IMR-90 (cell line): ENCODE measurements around the gene SLC19A1. TPM values are rescaled to one million over a fixed set of nuclear protein-coding genes. Genes with fewer than 3 reads are reported as not detected.

ENCODE experiments used
- ATAC-seq: fragments of 200-7000 bp; cut with Tn5 transposase; 2 replicates; pipeline ENCODE4 v1.9.1; 2020; ENCODE audit warnings: low read depth, mild to moderate bottlenecking, moderate library complexity
- BruUV-seq: library from RNA; stranded (reverse); fragments of 400-500 nt; replicated peaks from 2 replicates; lab custom pipeline; 2021; lab: Mats Ljungman, UMichigan
- CTCF ChIA-PET: fragments of 300-600 bp; formaldehyde crosslinking; extraction: SDS; loops from one replicate; lab custom pipeline; 2021; ENCODE audit warnings: antibody characterized with exemption; lab: Yijun Ruan, JAX
- POLR2A ChIA-PET: fragments of 300-600 bp; sonication (Branson Sonifier 250); formaldehyde crosslinking; loops from one replicate; lab custom pipeline; 2022; ENCODE audit warnings: antibody characterized with exemption; ENCODE audit not compliant: unreplicated experiment; lab: Charles Lee
- DNase-seq: peaks from one replicate; pipeline ENCODE4 v3.0.0; 2013
- H2AFZ ChIP-seq: replicated peaks from 2 replicates; pipeline ENCODE3; 2013; ENCODE audit warnings: low read length, mild to moderate bottlenecking; ENCODE audit not compliant: poor library complexity
- H2AK5ac ChIP-seq: 2 replicates; pipeline ENCODE4 v1.6.1; 2013; ENCODE audit warnings: low read depth, low read length, inconsistent platforms
- H2AK9ac ChIP-seq: replicated peaks from 2 replicates; pipeline ENCODE3; 2013; ENCODE audit warnings: mild to moderate bottlenecking, low read depth, low read length, moderate library complexity; ENCODE audit not compliant: poor library complexity
- H2BK120ac ChIP-seq: 2 replicates; pipeline ENCODE4 v1.6.1; 2013; ENCODE audit warnings: low read depth, low read length, inconsistent platforms
- H2BK15ac ChIP-seq: 3 replicates; pipeline ENCODE4 v1.6.1; 2013; ENCODE audit warnings: low read depth, low read length, inconsistent platforms
- H2BK20ac ChIP-seq: 2 replicates; pipeline ENCODE4 v1.6.1; 2013; ENCODE audit warnings: low read depth, mild to moderate bottlenecking, inconsistent platforms, low read length, moderate library complexity
- H2BK5ac ChIP-seq: 2 replicates; pipeline ENCODE4 v1.6.1; 2013; ENCODE audit warnings: mild to moderate bottlenecking, low read depth, low read length, inconsistent platforms; ENCODE audit not compliant: poor library complexity, severe bottlenecking
- H3K14ac ChIP-seq: replicated peaks from 2 replicates; pipeline ENCODE4 v1.6.1; 2013; ENCODE audit warnings: low read depth, low read length, inconsistent platforms
- H3K18ac ChIP-seq: 2 replicates; pipeline ENCODE4 v1.6.1; 2013; ENCODE audit warnings: low read depth, low read length, control low read depth
- H3K23ac ChIP-seq: 2 replicates; pipeline ENCODE4 v1.6.1; 2013; ENCODE audit warnings: low read depth, low read length, inconsistent platforms
- H3K27ac ChIP-seq: 2 replicates; pipeline ENCODE4 v1.5.1; 2013; ENCODE audit warnings: mild to moderate bottlenecking, control low read depth, low read length; ENCODE audit not compliant: insufficient read depth
- H3K27me3 ChIP-seq: 2 replicates; pipeline ENCODE4 v1.6.1; 2013; ENCODE audit warnings: low read length; ENCODE audit not compliant: control insufficient read depth, insufficient read depth
- H3K36me3 ChIP-seq: 2 replicates; pipeline ENCODE4 v1.6.1; 2013; ENCODE audit warnings: low read length, mixed read lengths; ENCODE audit not compliant: control insufficient read depth, insufficient read depth
- H3K4ac ChIP-seq: 2 replicates; pipeline ENCODE4 v1.6.1; 2013; ENCODE audit warnings: low read depth, low read length, inconsistent platforms
- H3K4me1 ChIP-seq: 2 replicates; pipeline ENCODE4 v1.6.1; 2013; ENCODE audit warnings: low read length, mixed read lengths; ENCODE audit not compliant: control insufficient read depth, insufficient read depth
- H3K4me2 ChIP-seq: 2 replicates; pipeline ENCODE4 v1.6.1; 2013; ENCODE audit warnings: low read depth, mild to moderate bottlenecking, control low read depth, low read length, moderate library complexity
- H3K4me3 ChIP-seq: 2 replicates; pipeline ENCODE4 v1.5.1; 2013; ENCODE audit warnings: low read depth, mild to moderate bottlenecking, control low read depth, low read length, moderate library complexity; ENCODE audit not compliant: insufficient read depth
- H3K56ac ChIP-seq: 2 replicates; pipeline ENCODE4 v1.6.1; 2013; ENCODE audit warnings: low read length, inconsistent platforms; ENCODE audit not compliant: insufficient read depth; ENCODE audit errors: extremely low read depth
- H3K79me1 ChIP-seq, 2 experiments: 2 replicates each; pipeline ENCODE4 v1.6.1; 2013; ENCODE audit warnings: low read length in 2 of 2, inconsistent platforms in 1 of 2, low read depth in 1 of 2
- H3K9ac ChIP-seq: 2 replicates; pipeline ENCODE4 v1.6.1; 2013; ENCODE audit warnings: low read depth, low read length, control low read depth
- H3K9me1 ChIP-seq: 2 replicates; pipeline ENCODE4 v1.6.1; 2013; ENCODE audit warnings: low read length, inconsistent platforms; ENCODE audit not compliant: insufficient read depth
- H3K9me3 ChIP-seq: 2 replicates; pipeline ENCODE4 v1.6.1; 2013; ENCODE audit warnings: low read length; ENCODE audit not compliant: control insufficient read depth, insufficient read depth
- H4K20me1 ChIP-seq: 2 replicates; pipeline ENCODE4 v1.6.1; 2013; ENCODE audit warnings: low read length, inconsistent platforms; ENCODE audit not compliant: insufficient read depth
- H4K5ac ChIP-seq: 2 replicates; pipeline ENCODE4 v1.6.1; 2013; ENCODE audit warnings: mild to moderate bottlenecking, low read depth, low read length, control low read depth
- H4K8ac ChIP-seq, 2 experiments: 2 replicates each; pipeline ENCODE4 v1.6.1; 2013; ENCODE audit warnings: low read depth in 2 of 2, low read length in 2 of 2, control low read depth in 1 of 2, inconsistent platforms in 1 of 2
- H4K91ac ChIP-seq: 2 replicates; pipeline ENCODE4 v1.6.1; 2013; ENCODE audit warnings: low read depth, low read length, inconsistent platforms; ENCODE audit not compliant: insufficient read depth
- BHLHE40 ChIP-seq: fragments of 150-350 bp; IDR thresholded peaks from 2 replicates; pipeline ENCODE4 v1.6.1; 2016; ENCODE audit warnings: mild to moderate bottlenecking, low read depth, low read length
- CEBPB ChIP-seq: IDR thresholded peaks from 2 replicates; pipeline ENCODE4 v1.6.1; 2012; ENCODE audit warnings: low read depth, low read length, improper control_type of control experiment
- MAFK ChIP-seq: IDR thresholded peaks from 2 replicates; pipeline ENCODE4 v1.6.1; 2012; ENCODE audit warnings: low read depth, low read length, improper control_type of control experiment
- MAZ ChIP-seq: IDR thresholded peaks from 2 replicates; pipeline ENCODE4 v1.6.1; 2012; ENCODE audit warnings: low read depth, mild to moderate bottlenecking, low read length, improper control_type of control experiment, moderate library complexity, borderline replicate concordance
- MXI1 ChIP-seq: IDR thresholded peaks from 2 replicates; pipeline ENCODE4 v1.6.1; 2012; ENCODE audit warnings: low read depth, mild to moderate bottlenecking, low read length, moderate library complexity, borderline replicate concordance
- POLR2A ChIP-seq: IDR thresholded peaks from 2 replicates; pipeline ENCODE4 v1.6.1; 2012; ENCODE audit warnings: mild to moderate bottlenecking, low read depth, low read length
- WGBS, 2 experiments: methylation state at CpG; one replicate each; pipeline versions ENCODE4 v1.1.5 to v1.1.7; 2013; ENCODE audit warnings: missing lambda C conversion rate in 2 of 2; ENCODE audit not compliant: insufficient read length in 1 of 2; ENCODE audit errors: extremely low coverage in 2 of 2; 5-methylcytosine and 5-hydroxymethylcytosine counted together
- dilution Hi-C: fragments of 300-500 bp; cut with HindIII; formaldehyde crosslinking; loops from one replicate; pipeline ENCODE4 v1.14.3; 2018; ENCODE audit warnings: low sequenced_read_pairs; ENCODE audit not compliant: unreplicated experiment
- in situ Hi-C: fragments of 300-500 bp; cut with MboI; formaldehyde crosslinking; loops from 3 replicates; pipeline ENCODE4 v1.14.3; 2019; ENCODE audit warnings: low sequenced_read_pairs, inconsistent platforms, mixed read lengths
- intact Hi-C: fragments of 100-400 bp; cut with micrococcal nuclease; formaldehyde crosslinking; loops from 2 replicates; pipeline ENCODE4 v1.10.0; 2022
- polyA plus RNA-seq, 3 experiments: library from polyadenylated mRNA; depleted of rRNA; stranded (reverse); fragments of >200 nt; gene quantifications; 2 replicates each; pipeline ENCODE4 v1.2.3, GENCODE V29; 2012; ENCODE audit warnings: low replicate concordance in 1 of 3
- total RNA-seq: library from RNA; depleted of rRNA; stranded (reverse); fragments of >200 nt; gene quantifications from 2 replicates; pipeline ENCODE4 v1.2.3, GENCODE V29; 2012

The SLC19A1 gene
- total and polyA plus RNA-seq, 2 of the 4 experiments (the other 2 are of a cell fraction): 2.2 to 16.2 TPM

DNA sequence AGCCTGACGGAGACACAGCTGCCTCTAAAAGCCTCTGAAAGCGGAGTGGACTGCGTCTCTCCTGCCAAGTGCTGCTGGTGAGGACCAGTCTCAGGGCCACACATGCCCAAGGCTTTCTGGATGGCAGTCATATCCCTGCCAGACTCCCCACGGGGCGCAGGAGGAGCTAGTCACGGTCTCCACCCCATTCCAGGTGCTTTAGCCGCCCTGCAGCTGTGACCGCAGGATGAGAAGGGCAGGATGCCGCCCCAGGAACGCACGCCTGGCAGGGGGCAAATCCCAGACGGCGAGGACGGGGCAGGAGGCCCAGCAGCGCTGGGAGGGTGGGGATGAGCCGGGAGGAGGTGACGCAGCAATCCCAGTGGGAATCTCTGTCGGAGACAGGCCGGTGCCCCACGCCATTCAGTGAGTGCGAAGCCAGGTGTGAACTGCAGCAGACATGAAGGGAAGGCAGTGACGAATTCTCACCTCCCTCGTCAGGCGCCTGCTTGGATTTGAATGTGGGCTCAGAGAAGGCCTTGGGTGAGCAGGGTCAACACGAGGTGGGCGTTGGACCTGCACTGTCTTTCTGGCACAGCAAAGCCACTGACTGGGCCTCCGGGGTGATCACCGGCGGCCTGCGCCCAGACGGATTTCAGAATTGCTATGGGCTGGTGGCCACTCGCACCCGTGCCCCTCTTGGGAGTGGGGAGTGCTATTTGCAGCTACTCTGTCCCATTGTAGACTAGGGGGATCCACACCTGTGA, 38.5 kb upstream of the SLC19A1 start:
- no peak overlapping the region for H3K27ac ChIP-seq
- no peak overlapping the region for H3K4me2 ChIP-seq
- no peak overlapping the region for H2BK5ac ChIP-seq
- H3K23ac ChIP-seq: no peak overlapping the region
- CTCF ChIA-PET: no interaction called here
- H2AK9ac ChIP-seq: no peak overlapping the region
- H2BK120ac ChIP-seq: no peak overlapping the region
- DNase-seq (no peak), ATAC-seq (no peak)
- no peak overlapping the region for H3K4me3 ChIP-seq
- TF ChIP-seq MAZ: no peak
- no peak for TF ChIP-seq POLR2A
- TF ChIP-seq CEBPB: no peak
- TF ChIP-seq MAFK: no peak
- no peak for TF ChIP-seq BHLHE40
- no peak for TF ChIP-seq MXI1
- H2BK20ac ChIP-seq: no peak overlapping the region
- 65% methylated on average over 17 of the region's 33 CpGs; no CpG with 5 or more reads in 1 of the 2 experiments for WGBS, 2 experiments
- H3K9ac ChIP-seq: no peak overlapping the region
- dilution Hi-C loops: no loop called here
- peaks cover 51% of the 10 kb centered on the region for H3K27me3 ChIP-seq
- H3K56ac ChIP-seq: no peak overlapping the region
- H2AK5ac ChIP-seq: no peak overlapping the region
- no peaks in the 10 kb centered on the region for H3K79me1 ChIP-seq
- no peak overlapping the region for H4K91ac ChIP-seq
- no TSS peak for BruUV-seq
- in situ Hi-C loops: no loop called here
- POLR2A ChIA-PET: no interaction called here
- no peaks in the 10 kb centered on the region for H3K36me3 ChIP-seq
- H4K8ac ChIP-seq: no peak overlapping the region
- H3K14ac ChIP-seq: no peak overlapping the region
- H3K9me3 ChIP-seq: peaks cover 13% of the 10 kb centered on the region
- no peak overlapping the region for H3K18ac ChIP-seq
- H2BK15ac ChIP-seq: no peak overlapping the region
- peak overlapping the region; percentile 15 for H2AFZ ChIP-seq
- no peak overlapping the region for H3K4ac ChIP-seq
- intact Hi-C loops: no loop called here
- no peaks in the 10 kb centered on the region for H3K9me1 ChIP-seq
- no peaks in the 10 kb centered on the region for H3K4me1 ChIP-seq
- H4K5ac ChIP-seq: no peak overlapping the region
- no peaks in the 10 kb centered on the region for H4K20me1 ChIP-seq
